Measurements from ENCODE around the gene TDRD12. TPM values are rescaled to one million over a fixed set of nuclear protein-coding genes. Genes with fewer than 3 reads are reported as not detected.

Gene TDRD12
- total RNA-seq, 1 experiment from 2014 or later = 1.3 TPM

- H3K27me3 ChIP-seq (ENCODE audit: insufficient read depth, low read length) = no peaks in the 10 kb centered on the region
- H3K4me1 ChIP-seq (ENCODE audit: insufficient read depth, low read length) = no peaks in the 10 kb centered on the region
- no peak overlapping the region for H2BK5ac ChIP-seq (ENCODE audit: insufficient read length, low read length)
- H3K79me1 ChIP-seq (ENCODE audit: insufficient read depth, low read depth, low read length, poor library complexity, severe bottlenecking) = no peaks in the 10 kb centered on the region
- H3K56ac ChIP-seq (ENCODE audit: insufficient read length, low read depth, low read length) = no peak overlapping the region
- no peak overlapping the region for H4K91ac ChIP-seq (ENCODE audit: insufficient read length, low read depth, low read length)
- H4K8ac ChIP-seq (replicated peaks; ENCODE audit: insufficient read length, low read depth, low read length) = no peak overlapping the region
- H3K27ac Mint-ChIP-seq = no peak overlapping the region
- H3T11ph ChIP-seq (ENCODE audit: low read length) = no peak overlapping the region
- H2BK120ac ChIP-seq (ENCODE audit: low read depth, low read length, poor library complexity, severe bottlenecking) = no peak overlapping the region
- no peaks in the 10 kb centered on the region for H3K9me3 Mint-ChIP-seq
- H3K4ac ChIP-seq (ENCODE audit: low read depth, low read length) = no peak overlapping the region
- H3K23me2 ChIP-seq (ENCODE audit: insufficient read length, low read depth, low read length, poor library complexity, severe bottlenecking) = no peaks in the 10 kb centered on the region
- no peak overlapping the region for H3K4me2 ChIP-seq (ENCODE audit: insufficient read depth, insufficient read length, low read length)
- H3K36me3 Mint-ChIP-seq (ENCODE audit: insufficient read depth in 1 of 3, low read depth in 3 of 3) = no peaks in the 10 kb centered on the region
- no peak overlapping the region for H2BK12ac ChIP-seq (ENCODE audit: insufficient read length, low read depth, low read length)
- no peak overlapping the region for H3K23ac ChIP-seq (ENCODE audit: insufficient read length, low read depth, low read length)
- no peaks in the 10 kb centered on the region for H3K79me2 ChIP-seq (ENCODE audit: insufficient read depth, low read length)
- H2BK20ac ChIP-seq (ENCODE audit: low read depth, low read length, poor library complexity, severe bottlenecking) = no peak overlapping the region
- H3K14ac ChIP-seq (ENCODE audit: insufficient read depth, low read length) = no peak overlapping the region
- H4K20me1 ChIP-seq (ENCODE audit: control insufficient read depth, insufficient read depth, insufficient read length) = no peaks in the 10 kb centered on the region
- H3K27me3 Mint-ChIP-seq (ENCODE audit: low read depth) = peaks cover under 1% of the 10 kb centered on the region
- H3K4me1 Mint-ChIP-seq = peaks cover 23 to 35% of the 10 kb centered on the region in 2 experiments
- H4K5ac ChIP-seq (ENCODE audit: insufficient read length, low read depth, low read length) = no peak overlapping the region
- H3K27ac ChIP-seq (ENCODE audit: insufficient read length, low read depth, low read length) = no peak overlapping the region
- no peak overlapping the region for H2AFZ ChIP-seq (ENCODE audit: low read length)
- TF ChIP-seq CTCF (conservative IDR thresholded peaks at IDR 0.05) = no peak
- no peak for DNase-seq
- no peak overlapping the region for H2BK15ac ChIP-seq (ENCODE audit: low read depth, low read length)
- H3K9ac ChIP-seq (ENCODE audit: extremely low read depth, insufficient read length, low read length) = no peak overlapping the region
- WGBS (ENCODE audit: extremely low coverage, insufficient read length, low lambda C conversion rate) = no CpG with 5 or more reads among the region's 3 CpGs
- no peak overlapping the region for H3K18ac ChIP-seq (ENCODE audit: insufficient read length, low read depth, low read length)
- H3K9me3 ChIP-seq (ENCODE audit: control insufficient read depth, low read depth, low read length) = no peaks in the 10 kb centered on the region
- H3K4me3 Mint-ChIP-seq = no peak overlapping the region
- H2AK5ac ChIP-seq (ENCODE audit: insufficient read length, low read length) = no peak overlapping the region
Measured at GRCh38 chr19:32812571-32812970, 93.0 kb downstream of the TDRD12 start.

Data from H9 (cell line).